ENCODE measurements around the gene IL13RA2. TPM values are rescaled to one million over a fixed set of nuclear protein-coding genes. Genes with fewer than 3 reads are reported as not detected.

The IL13RA2 gene
- total and polyA plus RNA-seq, 2 of the 4 experiments (the other 2 are of a cell fraction): under 0.01 to 0.14 TPM

Small RNA genes within 50 kb of the gene (microRNA-seq; reads per million reads assigned to microRNA genes)
- gene RNU6-648P (ENCODE audit: insufficient read depth, insufficient read length): not detected

Small RNA genes within 50 kb of the gene (small RNA-seq; reads per million reads assigned to genes)
- 0 reads per million in 5 experiments for gene RNU6-648P

Other genes starting within 250 kb of the IL13RA2 start
- not detected in 2 replicates for gene RBMXL3, start 171.8 kb upstream of the IL13RA2 start, total RNA-seq (2012; rRNA removed)
- not detected in 2 replicates for gene RBMXL3, start 171.8 kb upstream of the IL13RA2 start, polyA plus RNA-seq (2012; rRNA removed)
- gene LRCH2, start 216.5 kb upstream of the IL13RA2 start, total RNA-seq (2012; rRNA removed): 4.3 and 8.1 TPM in 2 replicates
- gene LRCH2, start 216.5 kb upstream of the IL13RA2 start, polyA plus RNA-seq (2012; rRNA removed): 1.8 and 2.6 TPM in 2 replicates